Naive thymus-derived CD4-positive, alpha-beta T cell (primary cell): ENCODE measurements around the gene C18orf63. TPM values are rescaled to one million over a fixed set of nuclear protein-coding genes. Genes with fewer than 3 reads are reported as not detected.
"Not testable (repeated sequence)": the region's sequence is repeated elsewhere in the genome, so short reads cannot be mapped to it uniquely, and the experiment has no call there.

ENCODE experiments used
- ATAC-seq: fragments of 150-1000 bp; cut with Tn5 transposase; 2 replicates; pipeline ENCODE4 v1.10.0; 2021; ENCODE audit warnings: mild to moderate bottlenecking, moderate library complexity
- CTCF ChIA-PET: fragments of 350-600 bp; sonication (Branson Sonifier 250); formaldehyde crosslinking; loops from one replicate; lab custom pipeline; 2021; ENCODE audit warnings: antibody characterized with exemption; lab: Charles Lee
- POLR2A ChIA-PET: fragments of 350-600 bp; sonication (Branson Sonifier 250); formaldehyde crosslinking; loops from one replicate; lab custom pipeline; 2021; ENCODE audit warnings: antibody characterized with exemption, inconsistent platforms; lab: Charles Lee
- DNase-seq, 9 donors: peaks; one replicate each; pipeline versions ENCODE4 v3.0.0 to v3.0.0-alpha.2; 2020 to 2022; ENCODE audit warnings: mixed read lengths in 1 of 9
- H3K27ac ChIP-seq: one replicate; pipeline ENCODE4 v1.7.0; 2013; ENCODE audit warnings: mild to moderate bottlenecking, low read depth, low read length, moderate library complexity
- H3K27me3 ChIP-seq, 2 donors: one replicate each; pipeline ENCODE4 v1.7.0; 2013; ENCODE audit warnings: low read length in 2 of 2, mild to moderate bottlenecking in 2 of 2, moderate library complexity in 2 of 2; ENCODE audit not compliant: control insufficient read depth in 2 of 2, insufficient read depth in 2 of 2
- H3K36me3 ChIP-seq, 3 experiments: 1 replicate in 2 of 3; 2 replicates in 1 of 3; pipeline ENCODE4 v1.7.0; 2013; ENCODE audit warnings: low read length in 3 of 3, mild to moderate bottlenecking in 3 of 3, moderate library complexity in 1 of 3; ENCODE audit not compliant: insufficient read depth in 3 of 3, control insufficient read depth in 2 of 3
- H3K4me1 ChIP-seq, 2 donors: one replicate each; pipeline ENCODE4 v1.7.0; 2013; ENCODE audit warnings: low read length in 2 of 2, mild to moderate bottlenecking in 2 of 2, moderate library complexity in 1 of 2; ENCODE audit not compliant: control insufficient read depth in 2 of 2, insufficient read depth in 2 of 2
- H3K4me3 ChIP-seq: 2 replicates; pipeline ENCODE4 v1.7.0; 2013; ENCODE audit warnings: mild to moderate bottlenecking, low read length
- H3K9me3 ChIP-seq, 3 experiments: 1 replicate in 2 of 3; 2 replicates in 1 of 3; pipeline ENCODE4 v1.7.0; 2013; ENCODE audit warnings: low read length in 3 of 3; ENCODE audit not compliant: control insufficient read depth in 2 of 3
- H3K27ac Mint-ChIP-seq, 9 donors: one replicate each; pipeline ENCODE4 v1.8.0; 2020 to 2022; ENCODE audit warnings: mixed read lengths in 9 of 9, mild to moderate bottlenecking in 8 of 9, moderate library complexity in 5 of 9, inconsistent platforms in 2 of 9
- H3K27me3 Mint-ChIP-seq, 5 donors: one replicate each; pipeline ENCODE4 v1.8.0; 2021 to 2022; ENCODE audit warnings: mixed read lengths in 5 of 5, mild to moderate bottlenecking in 1 of 5
- H3K36me3 Mint-ChIP-seq, 5 donors: one replicate each; pipeline ENCODE4 v1.8.0; 2020 to 2022; ENCODE audit warnings: mixed read lengths in 5 of 5, mild to moderate bottlenecking in 3 of 5, inconsistent platforms in 1 of 5
- H3K4me1 Mint-ChIP-seq, 7 donors: one replicate each; pipeline ENCODE4 v1.8.0; 2020 to 2022; ENCODE audit warnings: mixed read lengths in 7 of 7, mild to moderate bottlenecking in 3 of 7, inconsistent platforms in 1 of 7
- H3K4me3 Mint-ChIP-seq, 10 donors: one replicate each; pipeline ENCODE4 v1.8.0; 2020 to 2022; ENCODE audit warnings: mild to moderate bottlenecking in 10 of 10, mixed read lengths in 10 of 10, moderate library complexity in 6 of 10, inconsistent platforms in 2 of 10
- H3K9me3 Mint-ChIP-seq, 11 donors: one replicate each; pipeline ENCODE4 v1.8.0; 2020 to 2022; ENCODE audit warnings: mixed read lengths in 11 of 11, mild to moderate bottlenecking in 4 of 11, inconsistent platforms in 1 of 11, moderate library complexity in 1 of 11
- intact Hi-C, 2 donors: fragments of 100-400 bp; cut with micrococcal nuclease; formaldehyde crosslinking; loops; one replicate each; pipeline ENCODE4 v1.15.1; 2023
- polyA plus RNA-seq, 2 donors: library from polyadenylated mRNA; unstranded; fragments of 300-500 nt; fragmentation: Illumina TruSeq; gene quantifications; one replicate each; pipeline ENCODE4 v1.2.3, GENCODE V29; 2021
- total RNA-seq, 6 experiments: library from RNA in 5 of 6; stranded (reverse) in 5 of 6; gene quantifications; 1 replicate in 5 of 6; 2 replicates in 1 of 6; pipeline ENCODE4 v1.2.3 and lab custom pipeline; 2021 to 2026

Gene C18orf63
- total and polyA plus RNA-seq, 7 experiments from 2014 or later = not detected

DNA sequence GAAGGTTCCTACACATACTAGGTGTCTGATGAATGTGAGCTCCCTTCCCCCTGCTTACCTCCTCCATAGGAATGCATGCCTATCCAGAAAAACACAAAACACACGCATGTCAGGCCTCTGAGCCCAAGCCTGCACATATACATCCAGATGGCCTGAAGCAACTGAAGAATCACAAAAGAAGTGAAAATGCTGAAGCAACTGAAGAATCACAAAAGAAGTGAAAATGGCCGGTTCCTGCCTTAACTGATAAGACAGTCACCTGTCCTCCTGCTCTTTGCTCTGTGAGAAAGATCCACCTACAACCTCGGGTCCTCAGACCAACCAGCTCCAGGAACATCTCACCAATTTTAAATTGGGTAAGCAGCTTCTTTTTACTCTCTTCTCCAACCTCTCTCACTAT, 22.7 kb upstream of the C18orf63 start:
- H3K36me3 Mint-ChIP-seq, H3K27ac ChIP-seq, POLR2A ChIA-PET, CTCF ChIA-PET, H3K9me3 Mint-ChIP-seq, ATAC-seq, DNase-seq, H3K9me3 ChIP-seq, H3K4me1 ChIP-seq, H3K36me3 ChIP-seq, H3K27me3 ChIP-seq, H3K4me3 ChIP-seq, H3K27ac Mint-ChIP-seq: not testable (repeated sequence)
- Mint-ChIP-seq H3K4me3 (peak overlapping the region in 2 of 10 donors; percentile 49 to 92), H3K4me1 (peaks cover 0 to 21% (median 11%) of the 10 kb centered on the region in 7 donors), H3K27me3 (peaks cover 0 to 10% (median 0%) of the 10 kb centered on the region in 5 donors)
- intact Hi-C loops = loop anchor here (1.0 to 5.0 kb wide), 13 partner anchors 59 to 914 kb away; partner anchors contain the start of genes TIMM21 (in 2 of the 2), ZNF407 (in 2 of the 2), CNDP2 (in 1 of the 2) and PTGR3 (in 1 of the 2)

DNA sequence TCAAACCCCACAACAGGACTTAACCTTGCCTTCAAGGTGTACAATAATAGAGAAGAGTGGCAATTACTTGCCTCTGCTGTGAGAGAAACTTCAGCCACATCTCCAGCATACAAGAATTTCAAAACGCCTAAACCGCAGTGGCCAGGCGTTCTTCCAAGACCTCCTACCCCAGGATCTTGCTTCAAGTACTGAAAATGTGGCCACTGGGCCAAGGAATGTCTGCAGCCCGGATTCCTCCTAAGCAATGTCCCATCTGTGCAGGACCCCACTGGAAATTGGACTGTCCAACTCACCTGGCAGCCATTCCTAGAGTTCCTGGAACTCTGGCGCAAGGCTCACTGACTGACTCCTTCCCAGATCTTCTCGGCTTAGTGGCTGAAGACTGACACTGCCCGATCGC, 21.1 kb upstream of the C18orf63 start:
- Mint-ChIP-seq H3K27me3 (peaks cover 0 to 12% (median 0%) of the 10 kb centered on the region in 5 donors), H3K36me3 (peaks cover 0 to 7% (median 0%) of the 10 kb centered on the region in 5 donors), H3K27ac (no peak overlapping the region), H3K4me3 (no peak overlapping the region), H3K9me3 (peaks cover 0 to 8% (median 2%) of the 10 kb centered on the region in 11 donors), H3K4me1 (peaks cover 0 to 14% (median 7%) of the 10 kb centered on the region in 7 donors)
- no peak overlapping the region for H3K4me3 ChIP-seq
- DNase-seq (no peak), ATAC-seq (no peak)
- intact Hi-C loops = loop anchor here (5.0 kb wide), 5 partner anchors 58 to 913 kb away; partner anchors contain the start of gene PTGR3 (in 1 of the 2)
- no peak overlapping the region for H3K27ac ChIP-seq
- peaks cover 0 to 3% of the 10 kb centered on the region in 2 donors for H3K4me1 ChIP-seq
- ChIA-PET CTCF (no interaction called here), POLR2A (interaction anchor here (0.6 kb wide), 1 partner anchor 92 kb away, joined by 3 read pairs; no protein-coding TSS in a partner anchor)
- H3K27me3 ChIP-seq = no peaks in the 10 kb centered on the region
- peaks cover 0 to 5% (median 0%) of the 10 kb centered on the region in 3 experiments for H3K36me3 ChIP-seq
- H3K9me3 ChIP-seq = no peaks in the 10 kb centered on the region

DNA sequence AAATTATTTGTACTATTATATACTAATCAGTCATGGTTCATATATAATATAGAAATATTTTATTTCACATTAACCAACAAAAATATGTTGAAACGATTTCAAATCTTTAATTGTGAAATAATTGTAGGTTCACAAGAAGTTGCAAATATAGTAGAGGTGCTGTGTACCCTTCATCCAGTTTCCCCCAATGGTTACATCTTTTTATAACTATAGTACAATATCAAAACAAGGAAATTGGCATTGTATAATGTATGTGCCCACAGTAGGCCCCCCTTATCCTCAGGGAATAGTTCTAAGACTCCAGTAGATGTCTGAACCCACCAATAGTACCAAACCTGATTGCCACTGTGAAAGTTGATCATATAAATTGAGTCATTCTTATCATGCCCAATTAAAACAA, 16.5 kb upstream of the C18orf63 start:
- ATAC-seq (no peak), DNase-seq (no peak)
- Histone ChIP-seq H3K4me1 (no peaks in the 10 kb centered on the region), H3K27me3 (no peaks in the 10 kb centered on the region), H3K4me3 (no peak overlapping the region), H3K9me3 (no peaks in the 10 kb centered on the region), H3K36me3 (no peaks in the 10 kb centered on the region), H3K27ac (no peak overlapping the region)
- no peaks in the 10 kb centered on the region for H3K36me3 Mint-ChIP-seq
- H3K27ac Mint-ChIP-seq = no peak overlapping the region
- CTCF ChIA-PET = interaction anchor here (0.6 kb wide), 1 partner anchor 101 kb away, joined by 4 read pairs; no protein-coding TSS in a partner anchor
- POLR2A ChIA-PET = no interaction called here
- H3K9me3 Mint-ChIP-seq = peaks cover 0 to 11% (median 2%) of the 10 kb centered on the region in 11 donors
- intact Hi-C loops = no loop called here
- no peaks in the 10 kb centered on the region for H3K4me1 Mint-ChIP-seq
- no peak overlapping the region for H3K4me3 Mint-ChIP-seq
- H3K27me3 Mint-ChIP-seq = peaks cover 0 to 36% (median 10%) of the 10 kb centered on the region in 5 donors

DNA sequence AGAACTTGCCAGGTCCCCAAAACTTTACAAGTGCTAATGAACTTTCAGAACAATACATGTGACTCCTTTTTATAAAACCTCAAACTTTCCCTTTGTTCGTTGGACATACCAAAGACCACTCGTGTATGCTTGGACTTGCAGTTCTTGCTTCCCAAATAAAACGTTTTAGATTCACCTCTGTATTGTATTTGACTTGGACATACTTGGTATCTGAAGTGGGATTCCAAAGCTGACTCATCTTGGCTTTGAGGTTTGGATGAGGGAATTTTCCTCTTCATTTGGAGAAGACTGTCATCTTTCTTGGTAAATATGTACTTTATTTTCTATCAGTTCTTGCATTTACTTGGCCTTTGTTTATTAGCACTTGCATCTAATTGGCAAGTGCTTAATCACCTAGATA, 15.9 kb upstream of the C18orf63 start:
- Mint-ChIP-seq H3K27me3 (peaks cover 0 to 42% (median 10%) of the 10 kb centered on the region in 5 donors), H3K4me3 (no peak overlapping the region), H3K27ac (no peak overlapping the region), H3K9me3 (peaks cover 0 to 11% (median 2%) of the 10 kb centered on the region in 11 donors), H3K36me3 (no peaks in the 10 kb centered on the region), H3K4me1 (no peaks in the 10 kb centered on the region)
- Histone ChIP-seq H3K4me1 (no peaks in the 10 kb centered on the region), H3K9me3 (no peaks in the 10 kb centered on the region), H3K27me3 (no peaks in the 10 kb centered on the region), H3K36me3 (no peaks in the 10 kb centered on the region), H3K4me3 (no peak overlapping the region), H3K27ac (no peak overlapping the region)
- intact Hi-C loops = no loop called here
- ATAC-seq (no peak), DNase-seq (no peak)
- CTCF ChIA-PET = interaction anchor here (0.7 kb wide), 1 partner anchor 15 kb away, joined by 3 read pairs; no protein-coding TSS in a partner anchor
- POLR2A ChIA-PET = no interaction called here

DNA sequence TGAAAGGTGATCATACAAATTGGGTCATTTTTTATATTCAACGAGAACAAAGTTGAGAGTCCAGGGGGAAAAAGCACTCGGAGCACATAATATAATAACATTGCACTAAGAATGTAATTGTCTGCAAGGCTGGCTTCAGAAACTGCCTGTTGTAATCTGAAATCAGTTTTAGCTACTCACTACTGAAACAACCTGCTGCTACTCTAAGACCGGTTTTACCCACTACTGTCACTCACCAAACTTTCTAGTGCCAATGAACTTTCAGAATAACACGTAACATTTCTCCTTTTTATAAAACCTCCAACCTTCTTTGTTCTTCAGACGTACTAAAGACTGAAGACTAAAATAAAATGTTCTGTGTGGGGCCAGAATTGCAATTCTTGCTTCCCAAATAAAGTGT, 12.3 kb upstream of the C18orf63 start:
- H3K27me3 Mint-ChIP-seq = peaks cover 10 to 64% (median 31%) of the 10 kb centered on the region in 5 donors
- H3K9me3 Mint-ChIP-seq = peaks cover 0 to 9% (median under 1%) of the 10 kb centered on the region in 11 donors
- intact Hi-C loops = no loop called here
- no peak overlapping the region for H3K27ac ChIP-seq
- no peaks in the 10 kb centered on the region for H3K9me3 ChIP-seq
- no peak overlapping the region for H3K4me3 Mint-ChIP-seq
- H3K36me3 ChIP-seq = no peaks in the 10 kb centered on the region
- ChIA-PET CTCF (no interaction called here), POLR2A (no interaction called here)
- no peak overlapping the region for H3K4me3 ChIP-seq
- H3K27me3 ChIP-seq = no peaks in the 10 kb centered on the region
- H3K4me1 ChIP-seq = no peaks in the 10 kb centered on the region
- no peaks in the 10 kb centered on the region for H3K4me1 Mint-ChIP-seq
- ATAC-seq (no peak), DNase-seq (no peak)
- no peak overlapping the region for H3K27ac Mint-ChIP-seq
- H3K36me3 Mint-ChIP-seq = no peaks in the 10 kb centered on the region

DNA sequence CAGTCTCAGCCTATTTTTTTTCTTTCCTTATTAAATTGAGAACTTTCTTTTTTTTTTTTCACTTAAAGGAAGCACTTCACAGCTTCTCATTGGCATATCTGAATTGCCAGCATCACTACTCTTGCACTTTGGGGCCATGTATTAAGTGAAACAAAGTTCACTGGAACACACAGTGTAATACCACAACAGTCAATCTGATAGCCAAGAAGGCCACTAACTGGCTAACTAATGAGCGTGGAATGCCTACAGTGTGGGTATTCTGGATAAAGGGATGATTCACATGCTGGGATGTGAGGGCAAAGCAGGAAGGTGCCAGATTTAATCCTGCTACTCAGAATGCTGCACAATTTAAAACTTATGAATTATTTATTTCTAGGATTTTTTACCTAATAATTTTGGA, 11.7 kb upstream of the C18orf63 start:
- peaks cover 10 to 67% (median 31%) of the 10 kb centered on the region in 5 donors for H3K27me3 Mint-ChIP-seq
- POLR2A ChIA-PET = no interaction called here
- no peaks in the 10 kb centered on the region for H3K36me3 Mint-ChIP-seq
- intact Hi-C loops = loop anchor here in 1 of 2 donors (2.0 kb wide), 1 partner anchor 13 kb away; the partner anchor contains the start of gene CYB5A
- peaks cover 0 to 3% (median 0%) of the 10 kb centered on the region in 11 donors for H3K9me3 Mint-ChIP-seq
- no peaks in the 10 kb centered on the region for H3K27me3 ChIP-seq
- CTCF ChIA-PET = no interaction called here
- H3K4me1 Mint-ChIP-seq = no peaks in the 10 kb centered on the region
- H3K4me1 ChIP-seq = no peaks in the 10 kb centered on the region
- DNase-seq (no peak), ATAC-seq (no peak)
- H3K27ac Mint-ChIP-seq = no peak overlapping the region
- H3K4me3 Mint-ChIP-seq = no peak overlapping the region
- no peak overlapping the region for H3K27ac ChIP-seq
- no peaks in the 10 kb centered on the region for H3K9me3 ChIP-seq
- H3K4me3 ChIP-seq = no peak overlapping the region
- no peaks in the 10 kb centered on the region for H3K36me3 ChIP-seq
